ENCODE results near the gene UBAC1.

The UBAC1 gene

GRCh38 chr9:135937521-135938489 lies 23.4 kb downstream of the UBAC1 start:
- no peak for DNase-seq

GRCh38 chr9:135933114-135933513 lies 28.1 kb downstream of the UBAC1 start:
- no peak for DNase-seq

- no peak for DNase-seq
Measured at GRCh38 chr9:135932656-135933055, 28.5 kb downstream of the UBAC1 start.

GRCh38 chr9:135931349-135931820 lies 29.8 kb downstream of the UBAC1 start:
- DNase-seq: no peak

- no peak for DNase-seq
Measured at GRCh38 chr9:135930446-135931345, 30.5 kb downstream of the UBAC1 start.

GRCh38 chr9:135929656-135930445 lies 31.3 kb downstream of the UBAC1 start:
- DNase-seq: no peak

GRCh38 chr9:135928731-135929655 lies 32.2 kb downstream of the UBAC1 start:
- no peak for DNase-seq

GRCh38 chr9:135928074-135928730 lies 33.0 kb downstream of the UBAC1 start:
- DNase-seq: no peak

- no peak for DNase-seq
Measured at GRCh38 chr9:135927195-135928013, 33.8 kb downstream of the UBAC1 start.

- DNase-seq: peak; percentile 65
Measured at GRCh38 chr9:135926402-135927194, 34.6 kb downstream of the UBAC1 start.

GRCh38 chr9:135925496-135926133 lies 35.6 kb downstream of the UBAC1 start:
- DNase-seq: peak; percentile 69

GRCh38 chr9:135924628-135925338 lies 36.4 kb downstream of the UBAC1 start:
- no peak for DNase-seq

GRCh38 chr9:135923508-135923907 lies 37.7 kb downstream of the UBAC1 start:
- DNase-seq: no peak

GRCh38 chr9:135921749-135922310 lies 39.3 kb downstream of the UBAC1 start:
- no peak for DNase-seq

GRCh38 chr9:135920973-135921585 lies 40.1 kb downstream of the UBAC1 start:
- no peak for DNase-seq

GRCh38 chr9:135920256-135920930 lies 40.8 kb downstream of the UBAC1 start:
- DNase-seq: no peak

All from stimulated activated CD4-positive, alpha-beta T cell treated with anti-CD3 and anti-CD28 coated beads, Interleukin-4, amount 100 ng/mL, for 1 hour (primary cell).